Heart right ventricle (tissue), 16 donors: ENCODE data around the gene KRTAP2-1. TPM values are rescaled to one million over a fixed set of nuclear protein-coding genes. Genes with fewer than 3 reads are reported as not detected.

Source experiments
- ATAC-seq, 8 donors: fragments of 200-7000 bp; cut with Tn5 transposase; one replicate each; pipeline ENCODE4 v1.9.1; 2020; ENCODE audit warnings: mild to moderate bottlenecking in 8 of 8, moderate library complexity in 8 of 8, moderate number of reproducible peaks in 1 of 8
- DNase-seq, 2 donors: peaks; one replicate each; pipeline ENCODE4 v3.0.0-alpha.2; 2020
- H3K27ac ChIP-seq, 10 donors: fragments of 200-600 bp; sonication (generic) in 2 of 10; one replicate each; pipeline versions ENCODE4 v1.5.0 to v1.8.0; 2020 to 2022; ENCODE audit warnings: mild to moderate bottlenecking in 3 of 10
- H3K27me3 ChIP-seq, 7 donors: fragments of 200-600 bp; one replicate each; pipeline ENCODE4 v1.8.0; 2021 to 2022; ENCODE audit warnings: mild to moderate bottlenecking in 2 of 7
- H3K36me3 ChIP-seq, 9 donors: fragments of 200-600 bp; sonication (generic) in 1 of 9; one replicate each; pipeline versions ENCODE4 v1.5.0 to v1.8.0; 2020 to 2022; ENCODE audit warnings: mild to moderate bottlenecking in 2 of 9
- H3K4me1 ChIP-seq, 9 donors: fragments of 200-600 bp; sonication (generic) in 1 of 9; one replicate each; pipeline versions ENCODE4 v1.5.0 to v1.8.0; 2020 to 2022; ENCODE audit warnings: mild to moderate bottlenecking in 4 of 9
- H3K4me3 ChIP-seq, 10 donors: fragments of 200-600 bp; sonication (generic) in 2 of 10; one replicate each; pipeline versions ENCODE4 v1.5.0 to v1.8.0; 2020 to 2022; ENCODE audit warnings: mild to moderate bottlenecking in 7 of 10, moderate library complexity in 2 of 10
- H3K9me3 ChIP-seq, 11 donors: fragments of 200-600 bp in 10 of 11; sonication (generic) in 2 of 11; one replicate each; pipeline versions ENCODE4 v1.5.0 to v1.8.0; 2013 to 2022; ENCODE audit warnings: mild to moderate bottlenecking in 2 of 11, control low read depth in 1 of 11, moderate library complexity in 1 of 11
- WGBS, 2 donors: extraction: QIAGEN DNeasy Blood & Tissue Kit; methylation state at CpG; one replicate each; pipeline ENCODE4 v1.1.7; 2013; ENCODE audit warnings: inconsistent platforms in 1 of 2; 5-methylcytosine and 5-hydroxymethylcytosine counted together
- intact Hi-C, 10 donors: fragments of 100-400 bp; cut with DNase I; formaldehyde crosslinking; loops; one replicate each; pipeline versions ENCODE4 v1.11.1 to v1.14.2; 2022
- polyA plus RNA-seq, 2 donors: library from polyadenylated mRNA; stranded (reverse); fragments of 200-250 nt; gene quantifications; one replicate each; pipeline ENCODE4 v1.2.3, GENCODE V29; 2013
- total RNA-seq, 10 donors: library from RNA; stranded (reverse); fragmentation: NEBNext Ultra II Directional in 3 of 10; extraction: Animal tissue kit (Norgen Biotek cat#: 25700) in 3 of 10; gene quantifications; one replicate each; pipeline versions ENCODE4 v1.2.1 to v1.2.4, GENCODE V29; 2021 to 2023
- TF ChIP-seq, protein P1 (sequence below), 9 donors: fragments of 200-600 bp; sonication (generic) in 2 of 9; IDR thresholded peaks; one replicate each; pipeline versions ENCODE4 v1.5.0 to v1.8.0; 2021 to 2022; ENCODE audit warnings: antibody characterized with exemption in 9 of 9, mild to moderate bottlenecking in 5 of 9, moderate library complexity in 1 of 9
- donor health status: Arrhythmogenic right ventricular cardiomyopathy.
- donor health status: ischemic (EF 13 %, LVEDD 7.1; RV severe dilation, severe dysfunction).
- donor health status: healthy with polysubstance abuse.
- donor health status: DM: no; HTN: yes; CAD: no.
- donor health status: DM: no; HTN: no; CAD: no.
- donor health status: ischemic (EF 25% LVEDD 6.9; RV normal size, moderate dysfunction).
- donor health status: ischemic (EF 25% LVEDD 5.7; RV mildly dilated, moderate dysfunction).
- donor health status: healthy.
- donor health status: DM: yes; HTN: yes; CAD: no.
- donor health status: Ischemic cardiomyopathy.
- donor health status: ischemic (EF 35%, LVEDD 5.7; RV mildly dilated, moderate dysfunction).
- donor health status: nonischemic (EF 11% LVEDD 7.7; RV severe dilation, severe dysfunction).
- donor health status: DM: yes; HTN: yes; CAD: no.
- donor health status: PGD.
- donor health status: ischemic (EF 29% LVEDD 5.4; RV normal size, mild dysfunction).
- donor health status: nonischemic (EF 23%, LVEDD 6.1; RV moderate dilation, normal function).

Gene KRTAP2-1
- total and polyA plus RNA-seq, 12 donors = not detected

DNA sequence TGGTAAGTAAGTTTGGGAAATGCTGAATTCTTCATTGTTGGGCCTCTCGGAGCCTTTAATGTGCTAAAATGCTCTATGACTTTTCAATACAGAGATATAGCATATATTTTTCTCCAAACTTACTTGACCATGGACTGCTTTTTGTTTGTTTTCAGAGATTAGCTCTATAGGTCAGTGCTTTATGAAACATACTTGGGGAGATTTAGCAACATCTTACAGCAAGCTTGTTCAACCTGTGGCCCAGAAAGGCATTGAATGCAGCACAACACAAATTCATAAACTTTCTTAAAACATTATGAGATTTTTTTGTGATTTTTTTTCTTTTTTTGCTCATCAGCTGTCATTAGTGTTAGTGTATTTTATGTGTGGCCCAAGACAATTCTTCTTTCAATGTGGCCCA, 37.2 kb downstream of the KRTAP2-1 start:
- WGBS, 2 donors = 81 to 85% methylated on average over 1 of the region's 1 CpG
- Histone ChIP-seq H3K4me1 (peaks cover 0 to 5% (median 0%) of the 10 kb centered on the region in 9 donors), H3K27me3 (peaks cover 0 to 3% (median 0%) of the 10 kb centered on the region in 7 donors), H3K4me3 (no peak overlapping the region), H3K27ac (no peak overlapping the region), H3K9me3 (no peaks in the 10 kb centered on the region), H3K36me3 (no peaks in the 10 kb centered on the region)
- TF ChIP-seq, protein P1, sequence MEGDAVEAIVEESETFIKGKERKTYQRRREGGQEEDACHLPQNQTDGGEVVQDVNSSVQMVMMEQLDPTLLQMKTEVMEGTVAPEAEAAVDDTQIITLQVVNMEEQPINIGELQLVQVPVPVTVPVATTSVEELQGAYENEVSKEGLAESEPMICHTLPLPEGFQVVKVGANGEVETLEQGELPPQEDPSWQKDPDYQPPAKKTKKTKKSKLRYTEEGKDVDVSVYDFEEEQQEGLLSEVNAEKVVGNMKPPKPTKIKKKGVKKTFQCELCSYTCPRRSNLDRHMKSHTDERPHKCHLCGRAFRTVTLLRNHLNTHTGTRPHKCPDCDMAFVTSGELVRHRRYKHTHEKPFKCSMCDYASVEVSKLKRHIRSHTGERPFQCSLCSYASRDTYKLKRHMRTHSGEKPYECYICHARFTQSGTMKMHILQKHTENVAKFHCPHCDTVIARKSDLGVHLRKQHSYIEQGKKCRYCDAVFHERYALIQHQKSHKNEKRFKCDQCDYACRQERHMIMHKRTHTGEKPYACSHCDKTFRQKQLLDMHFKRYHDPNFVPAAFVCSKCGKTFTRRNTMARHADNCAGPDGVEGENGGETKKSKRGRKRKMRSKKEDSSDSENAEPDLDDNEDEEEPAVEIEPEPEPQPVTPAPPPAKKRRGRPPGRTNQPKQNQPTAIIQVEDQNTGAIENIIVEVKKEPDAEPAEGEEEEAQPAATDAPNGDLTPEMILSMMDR (IDR thresholded peaks at IDR 0.05) = no peak
- DNase-seq (no peak), ATAC-seq (no peak)
- intact Hi-C loops = no loop called here

DNA sequence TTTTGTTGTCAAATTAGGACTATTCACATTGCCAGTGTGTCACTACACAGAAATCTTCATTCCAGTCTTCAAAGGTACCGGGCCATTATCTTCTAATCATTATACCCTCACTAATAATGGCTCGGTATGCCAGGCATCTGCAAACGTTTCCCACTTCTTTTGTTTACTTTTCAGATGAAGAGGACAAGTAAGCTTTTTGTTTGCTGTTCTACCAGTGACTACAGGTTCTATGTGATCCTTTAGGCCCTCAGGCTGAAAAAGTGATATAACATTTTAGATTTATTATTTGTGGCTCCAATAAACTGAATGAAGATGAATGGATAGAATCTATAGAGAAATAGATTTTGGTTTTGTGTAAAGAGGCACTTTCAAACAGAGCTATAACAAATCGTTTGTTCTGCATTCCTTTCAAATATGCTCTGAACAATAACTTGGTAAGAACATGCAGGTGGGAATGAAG, 37.8 kb downstream of the KRTAP2-1 start:
- H3K9me3 ChIP-seq = no peaks in the 10 kb centered on the region
- TF ChIP-seq, protein P1 (IDR thresholded peaks at IDR 0.05) = no peak
- intact Hi-C loops = no loop called here
- 44 to 46% methylated on average over 4 of the region's 4 CpGs for WGBS, 2 donors
- H3K4me3 ChIP-seq = no peak overlapping the region
- no peaks in the 10 kb centered on the region for H3K36me3 ChIP-seq
- H3K4me1 ChIP-seq = peaks cover 0 to 5% (median 0%) of the 10 kb centered on the region in 9 donors
- peaks cover 0 to 3% (median 0%) of the 10 kb centered on the region in 7 donors for H3K27me3 ChIP-seq
- ATAC-seq (no peak), DNase-seq (no peak)
- H3K27ac ChIP-seq = no peak overlapping the region

DNA sequence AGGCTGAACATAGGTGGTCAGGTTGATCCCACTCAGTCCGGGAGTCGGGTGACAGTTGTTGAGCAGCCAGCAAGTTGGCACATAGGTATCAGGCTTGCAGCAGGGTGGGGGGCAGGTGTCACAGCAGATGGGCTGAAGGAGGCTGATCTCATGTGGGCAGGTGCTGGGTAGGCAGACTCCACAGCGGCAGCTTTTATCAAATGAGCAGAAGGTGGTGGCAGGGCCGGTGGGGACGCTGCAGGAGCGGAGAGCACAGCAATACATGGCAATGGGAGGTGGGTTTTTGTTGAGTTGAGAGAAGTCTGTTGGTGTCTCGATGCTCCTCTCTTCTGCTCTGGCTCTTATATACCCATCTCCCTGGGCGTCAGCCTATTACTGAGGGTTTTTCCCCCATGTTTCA, 38.3 kb downstream of the KRTAP2-1 start, which contains the start of gene KRTAP3-1:
KRTAP3-1 (minus strand) TSS at position 318 of the 400 bp plus-strand sequence; CDS start at position 264, 54 bp downstream.
- Histone ChIP-seq H3K9me3 (no peaks in the 10 kb centered on the region), H3K36me3 (no peaks in the 10 kb centered on the region), H3K27me3 (peaks cover 0 to 8% (median 0%) of the 10 kb centered on the region in 7 donors), H3K4me3 (no peak within 1 kb of the TSS), H3K4me1 (peaks cover 0 to 5% (median 0%) of the 10 kb centered on the region in 9 donors), H3K27ac (no peak within 1 kb of the TSS)
- TF ChIP-seq, protein P1 (IDR thresholded peaks at IDR 0.05) = no peak
- intact Hi-C loops = no loop called here
- DNase-seq (no peak), ATAC-seq (no peak)
- 79 to 82% methylated on average over 8 of the region's 8 CpGs for WGBS, 2 donors

- no peak overlapping the region for H3K27ac ChIP-seq
- WGBS, 2 donors = 77 to 86% methylated on average over 3 of the region's 3 CpGs
- peaks cover 0 to 3% (median 0%) of the 10 kb centered on the region in 11 donors for H3K9me3 ChIP-seq
- H3K4me3 ChIP-seq = no peak overlapping the region
- intact Hi-C loops = no loop called here
- no peak for DNase-seq
- ATAC-seq = no peak
- H3K27me3 ChIP-seq = peaks cover 0 to 21% (median 7%) of the 10 kb centered on the region in 7 donors
- H3K36me3 ChIP-seq = no peaks in the 10 kb centered on the region
- TF ChIP-seq, protein P1 (IDR thresholded peaks at IDR 0.05) = no peak
- H3K4me1 ChIP-seq = no peaks in the 10 kb centered on the region
Observed at GRCh38 chr17:41004397-41004796, 42.7 kb downstream of the KRTAP2-1 start.
